ENCODE results near the gene MBD6.
A peak's percentile ranks its signal among the peaks of the same experiment; 100 is the strongest.

MBD6 gene

GRCh38 chr12:57547288-57548012, 24.8 kb downstream of the MBD6 start:
- H3K4me1 ChIP-seq (ENCODE audit: control insufficient read depth in 1 of 2, insufficient read depth in 2 of 2, low read length in 2 of 2), result peaks cover 7 to 35% of the 10 kb centered on the region in 2 donors

GRCh38 chr12:57548013-57548315, 25.3 kb downstream of the MBD6 start:
- no peaks in the 10 kb centered on the region for H3K9me3 ChIP-seq (ENCODE audit: control insufficient read depth in 1 of 2, low read length in 2 of 2)
- H3K4me1 ChIP-seq (ENCODE audit: control insufficient read depth in 1 of 2, insufficient read depth in 2 of 2, low read length in 2 of 2), result peaks cover 7 to 35% of the 10 kb centered on the region in 2 donors
- no peak overlapping the region for H3K4me3 ChIP-seq (ENCODE audit: low read depth in 1 of 2, low read length in 2 of 2)
- H3K27me3 ChIP-seq (ENCODE audit: low read depth, low read length), result peaks cover 17% of the 10 kb centered on the region
- H3K36me3 ChIP-seq (ENCODE audit: control insufficient read depth in 1 of 2, insufficient read depth in 2 of 2, low read length in 2 of 2), result no peaks in the 10 kb centered on the region
- no peak overlapping the region for H3K27ac ChIP-seq (ENCODE audit: low read length)

More at GRCh38 chr12:57547288-57548012, 24.8 kb downstream of the MBD6 start:
- Histone ChIP-seq H3K27ac (ENCODE audit: low read length) (peak overlapping the region; percentile 89), H3K27me3 (ENCODE audit: low read depth, low read length) (peaks cover 17% of the 10 kb centered on the region), H3K4me3 (ENCODE audit: low read depth in 1 of 2, low read length in 2 of 2) (peak overlapping the region; percentile 85 to 94), H3K9me3 (ENCODE audit: control insufficient read depth in 1 of 2, low read length in 2 of 2) (no peaks in the 10 kb centered on the region), H3K36me3 (ENCODE audit: control insufficient read depth in 1 of 2, insufficient read depth in 2 of 2, low read length in 2 of 2) (no peaks in the 10 kb centered on the region)

GRCh38 chr12:57548488-57548887, 25.9 kb downstream of the MBD6 start:
- Histone ChIP-seq H3K27me3 (ENCODE audit: low read depth, low read length) (peaks cover 17% of the 10 kb centered on the region), H3K36me3 (ENCODE audit: control insufficient read depth in 1 of 2, insufficient read depth in 2 of 2, low read length in 2 of 2) (no peaks in the 10 kb centered on the region), H3K4me3 (ENCODE audit: low read depth in 1 of 2, low read length in 2 of 2) (no peak overlapping the region), H3K9me3 (ENCODE audit: control insufficient read depth in 1 of 2, low read length in 2 of 2) (no peaks in the 10 kb centered on the region), H3K4me1 (ENCODE audit: control insufficient read depth in 1 of 2, insufficient read depth in 2 of 2, low read length in 2 of 2) (peaks cover 7 to 35% of the 10 kb centered on the region in 2 donors), H3K27ac (ENCODE audit: low read length) (no peak overlapping the region)

GRCh38 chr12:57549203-57549908, 26.7 kb downstream of the MBD6 start:
- no peaks in the 10 kb centered on the region for H3K36me3 ChIP-seq (ENCODE audit: control insufficient read depth in 1 of 2, insufficient read depth in 2 of 2, low read length in 2 of 2)
- peaks cover 17% of the 10 kb centered on the region for H3K27me3 ChIP-seq (ENCODE audit: low read depth, low read length)
- H3K9me3 ChIP-seq (ENCODE audit: control insufficient read depth in 1 of 2, low read length in 2 of 2), result no peaks in the 10 kb centered on the region
- H3K27ac ChIP-seq (ENCODE audit: low read length), result no peak overlapping the region
- peak overlapping the region in 1 of 2 donors; percentile 70 for H3K4me3 ChIP-seq (ENCODE audit: low read depth in 1 of 2, low read length in 2 of 2)
- H3K4me1 ChIP-seq (ENCODE audit: control insufficient read depth in 1 of 2, insufficient read depth in 2 of 2, low read length in 2 of 2), result peaks cover 7 to 35% of the 10 kb centered on the region in 2 donors

- Histone ChIP-seq H3K4me3 (ENCODE audit: low read depth in 1 of 2, low read length in 2 of 2) (peak within 1 kb of the TSS; percentile 44 to 70), H3K9me3 (ENCODE audit: control insufficient read depth in 1 of 2, low read length in 2 of 2) (no peaks in the 10 kb centered on the region), H3K27me3 (ENCODE audit: low read depth, low read length) (peaks cover 17% of the 10 kb centered on the region), H3K36me3 (ENCODE audit: control insufficient read depth in 1 of 2, insufficient read depth in 2 of 2, low read length in 2 of 2) (no peaks in the 10 kb centered on the region), H3K4me1 (ENCODE audit: control insufficient read depth in 1 of 2, insufficient read depth in 2 of 2, low read length in 2 of 2) (peaks cover 7 to 30% of the 10 kb centered on the region in 2 donors), H3K27ac (ENCODE audit: low read length) (no peak within 1 kb of the TSS)
These were observed 27.5 kb downstream of the MBD6 start, which contains the start of gene KIF5A for GRCh38 chr12:57549909-57550640. Gene KIF5A (plus strand): TSS chr12:57550044. CDS start chr12:57550272, 228 bp downstream.

- Histone ChIP-seq H3K36me3 (ENCODE audit: control insufficient read depth in 1 of 2, insufficient read depth in 2 of 2, low read length in 2 of 2) (no peaks in the 10 kb centered on the region), H3K4me1 (ENCODE audit: control insufficient read depth in 1 of 2, insufficient read depth in 2 of 2, low read length in 2 of 2) (peaks cover 3 to 22% of the 10 kb centered on the region in 2 donors), H3K27me3 (ENCODE audit: low read depth, low read length) (peaks cover 17% of the 10 kb centered on the region), H3K4me3 (ENCODE audit: low read depth in 1 of 2, low read length in 2 of 2) (peak overlapping the region in 1 of 2 donors; percentile 70), H3K27ac (ENCODE audit: low read length) (no peak overlapping the region), H3K9me3 (ENCODE audit: control insufficient read depth in 1 of 2, low read length in 2 of 2) (no peaks in the 10 kb centered on the region)
These were observed 28.3 kb downstream of the MBD6 start for GRCh38 chr12:57550641-57551549.

- Histone ChIP-seq H3K4me1 (ENCODE audit: control insufficient read depth in 1 of 2, insufficient read depth in 2 of 2, low read length in 2 of 2) (peaks cover 0 to 17% of the 10 kb centered on the region in 2 donors), H3K36me3 (ENCODE audit: control insufficient read depth in 1 of 2, insufficient read depth in 2 of 2, low read length in 2 of 2) (no peaks in the 10 kb centered on the region), H3K27ac (ENCODE audit: low read length) (no peak overlapping the region), H3K9me3 (ENCODE audit: control insufficient read depth in 1 of 2, low read length in 2 of 2) (no peaks in the 10 kb centered on the region), H3K27me3 (ENCODE audit: low read depth, low read length) (peaks cover 17% of the 10 kb centered on the region), H3K4me3 (ENCODE audit: low read depth in 1 of 2, low read length in 2 of 2) (no peak overlapping the region)
These were observed 29.1 kb downstream of the MBD6 start for GRCh38 chr12:57551637-57552305.

- Histone ChIP-seq H3K27ac (ENCODE audit: low read length) (no peak overlapping the region), H3K36me3 (ENCODE audit: control insufficient read depth in 1 of 2, insufficient read depth in 2 of 2, low read length in 2 of 2) (no peaks in the 10 kb centered on the region), H3K4me3 (ENCODE audit: low read depth in 1 of 2, low read length in 2 of 2) (no peak overlapping the region), H3K9me3 (ENCODE audit: control insufficient read depth in 1 of 2, low read length in 2 of 2) (no peaks in the 10 kb centered on the region), H3K4me1 (ENCODE audit: control insufficient read depth in 1 of 2, insufficient read depth in 2 of 2, low read length in 2 of 2) (peaks cover 0 to 16% of the 10 kb centered on the region in 2 donors), H3K27me3 (ENCODE audit: low read depth, low read length) (peaks cover 17% of the 10 kb centered on the region)
These were observed 29.7 kb downstream of the MBD6 start for GRCh38 chr12:57552306-57552651.

- H3K27me3 ChIP-seq (ENCODE audit: low read depth, low read length), result peaks cover 16% of the 10 kb centered on the region
- no peaks in the 10 kb centered on the region for H3K9me3 ChIP-seq (ENCODE audit: control insufficient read depth in 1 of 2, low read length in 2 of 2)
- no peaks in the 10 kb centered on the region for H3K36me3 ChIP-seq (ENCODE audit: control insufficient read depth in 1 of 2, insufficient read depth in 2 of 2, low read length in 2 of 2)
- no peak overlapping the region for H3K4me3 ChIP-seq (ENCODE audit: low read depth in 1 of 2, low read length in 2 of 2)
- H3K27ac ChIP-seq (ENCODE audit: low read length), result no peak overlapping the region
- peaks cover 0 to 13% of the 10 kb centered on the region in 2 donors for H3K4me1 ChIP-seq (ENCODE audit: control insufficient read depth in 1 of 2, insufficient read depth in 2 of 2, low read length in 2 of 2)
These were observed 30.2 kb downstream of the MBD6 start for GRCh38 chr12:57552835-57553313.
